Calu3 (cell line): ENCODE measurements around the gene HDHD3. TPM values are rescaled to one million over a fixed set of nuclear protein-coding genes. Genes with fewer than 3 reads are reported as not detected.
"Not testable (repeated sequence)": the region's sequence is repeated elsewhere in the genome, so short reads cannot be mapped to it uniquely, and the experiment has no call there.

Source experiments
- BruUV-seq: library from RNA; stranded (reverse); fragments of 400-500 nt; replicated peaks from 2 replicates; lab custom pipeline; 2021; lab: Mats Ljungman, UMichigan
- CTCF ChIA-PET: fragments of 300-600 bp; sonication (Branson Sonifier 250); formaldehyde crosslinking; loops from one replicate; lab custom pipeline; 2022; ENCODE audit warnings: antibody characterized with exemption; lab: Charles Lee
- DNase-seq: peaks from one replicate; pipeline ENCODE4 v3.0.0; 2022
- H3K27ac Mint-ChIP-seq: one replicate; pipeline ENCODE4 v1.8.0; 2022; ENCODE audit warnings: mixed read lengths; ENCODE audit not compliant: unreplicated experiment
- H3K27me3 Mint-ChIP-seq: one replicate; pipeline ENCODE4 v1.8.0; 2022; ENCODE audit warnings: mixed read lengths; ENCODE audit not compliant: unreplicated experiment
- H3K36me3 Mint-ChIP-seq: one replicate; pipeline ENCODE4 v1.8.0; 2022; ENCODE audit warnings: mild to moderate bottlenecking, moderate library complexity, mixed read lengths; ENCODE audit not compliant: insufficient read depth, unreplicated experiment
- H3K4me1 Mint-ChIP-seq: one replicate; pipeline ENCODE4 v1.8.0; 2022; ENCODE audit warnings: mild to moderate bottlenecking, low read depth, mixed read lengths; ENCODE audit not compliant: unreplicated experiment
- H3K4me3 Mint-ChIP-seq: one replicate; pipeline ENCODE4 v1.8.0; 2022; ENCODE audit warnings: mild to moderate bottlenecking, low read depth, moderate library complexity, mixed read lengths; ENCODE audit not compliant: unreplicated experiment
- H3K9me3 Mint-ChIP-seq: one replicate; pipeline ENCODE4 v1.8.0; 2022; ENCODE audit warnings: low read depth, mixed read lengths; ENCODE audit not compliant: unreplicated experiment
- intact Hi-C: fragments of 100-400 bp; cut with micrococcal nuclease; formaldehyde crosslinking; loops from one replicate; pipeline ENCODE4 v1.10.0; 2022; ENCODE audit not compliant: unreplicated experiment
- total RNA-seq: library from RNA; stranded (reverse); gene quantifications from 2 replicates; pipeline ENCODE4 v1.2.3, GENCODE V29; 2022
- TF ChIP-seq, protein P1 (sequence below): fragments of 200-600 bp; IDR thresholded peaks from one replicate; pipeline ENCODE4 v1.8.0; 2022; ENCODE audit warnings: antibody characterized with exemption; ENCODE audit not compliant: unreplicated experiment

HDHD3 gene
- total RNA-seq, 1 experiment from 2014 or later = 30.8 TPM

DNA sequence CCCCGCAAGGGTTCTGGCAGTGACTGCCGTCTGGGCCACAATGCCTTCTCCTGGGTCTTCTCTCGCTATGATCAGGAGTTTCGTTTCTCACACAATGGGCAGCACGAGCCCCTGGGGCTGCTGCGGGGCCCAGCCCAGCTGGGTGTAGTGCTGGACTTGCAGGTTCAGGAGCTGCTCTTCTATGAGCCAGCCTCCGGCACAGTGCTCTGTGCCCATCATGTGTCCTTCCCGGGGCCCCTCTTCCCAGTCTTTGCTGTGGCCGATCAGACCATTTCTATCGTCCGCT, 7.0 kb downstream of the HDHD3 start:
- DNase-seq = no peak
- BruUV-seq = no TSS peak
- TF ChIP-seq, protein P1, sequence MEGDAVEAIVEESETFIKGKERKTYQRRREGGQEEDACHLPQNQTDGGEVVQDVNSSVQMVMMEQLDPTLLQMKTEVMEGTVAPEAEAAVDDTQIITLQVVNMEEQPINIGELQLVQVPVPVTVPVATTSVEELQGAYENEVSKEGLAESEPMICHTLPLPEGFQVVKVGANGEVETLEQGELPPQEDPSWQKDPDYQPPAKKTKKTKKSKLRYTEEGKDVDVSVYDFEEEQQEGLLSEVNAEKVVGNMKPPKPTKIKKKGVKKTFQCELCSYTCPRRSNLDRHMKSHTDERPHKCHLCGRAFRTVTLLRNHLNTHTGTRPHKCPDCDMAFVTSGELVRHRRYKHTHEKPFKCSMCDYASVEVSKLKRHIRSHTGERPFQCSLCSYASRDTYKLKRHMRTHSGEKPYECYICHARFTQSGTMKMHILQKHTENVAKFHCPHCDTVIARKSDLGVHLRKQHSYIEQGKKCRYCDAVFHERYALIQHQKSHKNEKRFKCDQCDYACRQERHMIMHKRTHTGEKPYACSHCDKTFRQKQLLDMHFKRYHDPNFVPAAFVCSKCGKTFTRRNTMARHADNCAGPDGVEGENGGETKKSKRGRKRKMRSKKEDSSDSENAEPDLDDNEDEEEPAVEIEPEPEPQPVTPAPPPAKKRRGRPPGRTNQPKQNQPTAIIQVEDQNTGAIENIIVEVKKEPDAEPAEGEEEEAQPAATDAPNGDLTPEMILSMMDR = no peak
- intact Hi-C loops = no loop called here
- Mint-ChIP-seq H3K9me3 (no peaks in the 10 kb centered on the region), H3K36me3 (peaks cover 17% of the 10 kb centered on the region), H3K27ac (no peak overlapping the region), H3K4me1 (no peaks in the 10 kb centered on the region), H3K4me3 (no peak overlapping the region), H3K27me3 (no peaks in the 10 kb centered on the region)
- CTCF ChIA-PET = no interaction called here

DNA sequence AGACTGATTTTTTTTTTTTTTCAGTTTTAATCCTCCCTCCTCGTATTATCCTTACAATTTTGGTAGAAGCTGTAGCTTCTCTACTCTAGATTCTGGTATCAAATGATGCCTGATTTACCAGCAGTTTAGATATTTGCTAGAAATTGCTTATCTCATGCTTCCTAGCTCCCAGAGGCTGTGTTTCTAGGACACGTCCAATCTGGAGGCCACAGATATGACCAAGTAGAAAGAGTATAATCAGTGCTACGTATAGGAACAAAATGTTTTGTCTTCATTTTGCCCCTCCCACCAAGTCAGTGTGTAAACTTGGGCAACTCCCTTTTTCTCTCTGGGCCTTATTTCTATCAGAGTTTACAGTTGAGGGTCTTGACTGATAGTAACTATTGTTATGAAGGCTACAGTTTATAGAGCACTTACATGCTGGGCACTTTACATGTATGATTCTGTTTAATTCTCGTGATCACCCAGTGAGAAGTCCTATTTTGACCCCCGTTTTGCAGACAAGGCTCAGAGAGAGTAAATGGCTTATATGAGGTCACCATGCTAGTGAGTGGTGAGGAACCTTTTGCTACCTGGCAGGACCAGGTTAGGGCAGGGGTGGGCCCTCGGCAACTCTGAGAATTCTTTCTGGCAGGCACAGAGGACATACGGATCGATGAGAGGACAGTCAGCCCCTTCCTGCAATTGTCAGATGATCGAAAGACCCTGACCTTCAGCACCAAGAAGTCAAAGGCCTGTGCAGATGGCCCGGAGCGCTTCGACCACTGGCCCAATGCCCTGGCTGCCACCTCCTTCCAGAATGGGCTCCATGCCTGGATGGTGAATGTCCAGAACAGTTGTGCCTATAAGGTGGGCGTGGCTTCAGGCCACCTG, 7.6 kb downstream of the HDHD3 start:
- H3K27me3 Mint-ChIP-seq = no peaks in the 10 kb centered on the region
- no peaks in the 10 kb centered on the region for H3K4me1 Mint-ChIP-seq
- H3K9me3 Mint-ChIP-seq = no peaks in the 10 kb centered on the region
- peaks cover 17% of the 10 kb centered on the region for H3K36me3 Mint-ChIP-seq
- TF ChIP-seq, protein P1 = no peak
- H3K4me3 Mint-ChIP-seq = no peak overlapping the region
- CTCF ChIA-PET = interaction anchor here (0.7 kb wide), 1 partner anchor 447 kb away, joined by 3 read pairs; no protein-coding TSS in a partner anchor
- intact Hi-C loops = no loop called here
- no peak for DNase-seq
- BruUV-seq = no TSS peak
- no peak overlapping the region for H3K27ac Mint-ChIP-seq

DNA sequence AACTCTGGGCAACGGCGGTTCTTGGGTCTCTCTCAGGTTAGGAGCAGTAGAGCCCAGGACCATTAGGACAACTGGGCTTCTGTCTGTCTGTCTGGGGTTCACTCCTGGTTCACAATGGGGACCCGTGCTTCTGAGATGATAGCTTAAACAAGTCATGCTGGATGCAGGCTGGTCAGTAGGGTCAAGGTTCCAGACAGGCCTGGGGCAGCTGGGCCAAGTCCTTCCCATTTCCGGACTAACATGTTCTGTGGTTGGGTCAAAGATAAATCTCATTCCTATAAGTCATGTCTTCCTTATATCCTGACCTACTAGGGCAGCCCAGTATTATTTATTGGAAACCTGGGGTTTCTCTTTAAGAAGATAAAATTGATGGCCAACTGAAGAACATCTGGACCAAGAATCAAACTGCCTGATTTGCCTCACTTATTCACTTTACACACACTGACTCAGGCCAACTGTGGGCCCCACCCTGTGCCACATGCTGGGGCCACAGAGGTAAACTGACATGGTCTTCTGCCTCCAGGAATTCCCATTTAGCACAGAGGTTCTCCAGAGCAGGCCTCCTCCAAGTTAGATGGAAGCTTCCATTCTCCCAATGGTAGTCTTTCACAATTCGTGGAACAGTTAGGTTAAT, 8.3 kb downstream of the HDHD3 start:
- no peaks in the 10 kb centered on the region for H3K4me1 Mint-ChIP-seq

GRCh38 chr9:113365652-113366051, 11.1 kb downstream of the HDHD3 start:
- BruUV-seq, H3K4me3 Mint-ChIP-seq, H3K27ac Mint-ChIP-seq, H3K27me3 Mint-ChIP-seq, H3K4me1 Mint-ChIP-seq, intact Hi-C loops, DNase-seq, H3K36me3 Mint-ChIP-seq, H3K9me3 Mint-ChIP-seq: not testable (repeated sequence)
- CTCF ChIA-PET = interaction anchor here (0.7 to 1.2 kb wide), 2 partner anchors 24 to 1075 kb away, joined by 5 to 6 read pairs; no protein-coding TSS in a partner anchor

More for the DNA sequence above, 8.3 kb downstream of the HDHD3 start:
- no TSS peak for BruUV-seq
- H3K27me3 Mint-ChIP-seq = no peaks in the 10 kb centered on the region
- H3K27ac Mint-ChIP-seq = no peak overlapping the region
- H3K4me3 Mint-ChIP-seq = no peak overlapping the region
- peaks cover 15% of the 10 kb centered on the region for H3K36me3 Mint-ChIP-seq
- CTCF ChIA-PET = interaction anchor here (0.7 kb wide), 1 partner anchor 448 kb away, joined by 3 read pairs; no protein-coding TSS in a partner anchor
- intact Hi-C loops = no loop called here
- no peak for DNase-seq
- no peaks in the 10 kb centered on the region for H3K9me3 Mint-ChIP-seq
- TF ChIP-seq, protein P1 = no peak
